HG02571 (cell line): ENCODE measurements around the gene CCDC34.

Source experiments
- ATAC-seq: cut with Tn5 transposase; IDR thresholded peaks from one replicate; pipeline ENCODE4 v1.9.1; 2021; ENCODE audit warnings: mild to moderate bottlenecking, moderate library complexity; ENCODE audit not compliant: unreplicated experiment

The CCDC34 gene

DNA sequence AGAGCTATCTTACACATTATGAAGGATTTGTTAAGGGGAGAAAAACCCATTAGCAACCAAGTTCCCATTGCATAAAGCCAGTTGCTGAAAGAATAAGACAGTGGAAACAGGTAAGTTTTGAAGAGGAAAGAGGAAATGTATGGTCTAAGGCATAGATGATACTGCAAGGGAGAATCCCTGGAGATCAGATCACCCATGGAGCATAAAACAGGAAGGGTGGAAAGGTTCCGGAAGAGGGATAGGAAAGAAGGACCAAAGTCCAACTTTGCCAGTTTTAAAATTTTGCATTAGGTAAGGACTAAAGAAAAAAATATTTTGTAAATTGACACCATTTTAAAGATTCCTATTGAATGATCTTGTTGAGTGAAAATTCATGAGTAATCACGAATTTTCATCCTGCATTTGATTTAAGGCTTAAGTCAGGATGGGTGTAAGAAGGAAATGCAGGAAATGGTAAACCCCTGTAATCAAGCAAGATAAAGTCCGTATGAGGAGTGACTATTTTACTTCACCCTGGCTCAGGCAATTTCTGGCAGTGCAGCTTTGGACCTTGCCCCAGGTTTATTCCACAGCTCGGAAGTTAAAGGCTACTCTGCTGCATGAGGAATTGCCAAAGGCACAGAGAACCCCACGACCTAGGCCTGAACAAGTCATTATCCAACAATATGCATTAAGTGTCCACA, 70.9 kb downstream of the CCDC34 start:
- ATAC-seq: no peak

DNA sequence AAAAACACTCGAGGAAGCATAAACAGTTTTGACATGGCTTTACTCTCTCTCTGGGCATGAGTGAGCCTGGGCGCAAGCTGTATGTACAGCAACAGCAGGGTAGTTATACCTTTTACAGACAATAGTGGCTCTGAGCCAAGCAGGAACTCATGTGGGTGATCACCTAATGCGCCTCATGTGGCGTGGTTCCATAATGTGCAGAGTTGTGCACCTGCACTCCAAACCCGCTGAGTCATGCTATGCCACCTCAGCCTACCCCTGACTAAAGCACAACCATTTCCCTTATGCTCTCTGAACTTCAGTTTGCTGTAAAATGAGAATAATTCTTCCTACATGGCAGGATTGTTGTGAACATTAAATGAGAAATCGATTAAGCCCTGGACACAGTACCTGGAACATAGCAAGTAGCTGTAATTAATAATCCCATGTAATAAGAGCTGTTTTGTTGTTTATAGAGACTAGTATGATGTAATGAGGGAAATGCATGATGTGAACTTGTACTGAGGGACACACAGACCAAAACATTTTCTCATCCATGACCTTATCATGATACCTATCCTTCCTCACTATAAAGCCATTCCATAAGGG, 71.6 kb downstream of the CCDC34 start:
- no peak for ATAC-seq

DNA sequence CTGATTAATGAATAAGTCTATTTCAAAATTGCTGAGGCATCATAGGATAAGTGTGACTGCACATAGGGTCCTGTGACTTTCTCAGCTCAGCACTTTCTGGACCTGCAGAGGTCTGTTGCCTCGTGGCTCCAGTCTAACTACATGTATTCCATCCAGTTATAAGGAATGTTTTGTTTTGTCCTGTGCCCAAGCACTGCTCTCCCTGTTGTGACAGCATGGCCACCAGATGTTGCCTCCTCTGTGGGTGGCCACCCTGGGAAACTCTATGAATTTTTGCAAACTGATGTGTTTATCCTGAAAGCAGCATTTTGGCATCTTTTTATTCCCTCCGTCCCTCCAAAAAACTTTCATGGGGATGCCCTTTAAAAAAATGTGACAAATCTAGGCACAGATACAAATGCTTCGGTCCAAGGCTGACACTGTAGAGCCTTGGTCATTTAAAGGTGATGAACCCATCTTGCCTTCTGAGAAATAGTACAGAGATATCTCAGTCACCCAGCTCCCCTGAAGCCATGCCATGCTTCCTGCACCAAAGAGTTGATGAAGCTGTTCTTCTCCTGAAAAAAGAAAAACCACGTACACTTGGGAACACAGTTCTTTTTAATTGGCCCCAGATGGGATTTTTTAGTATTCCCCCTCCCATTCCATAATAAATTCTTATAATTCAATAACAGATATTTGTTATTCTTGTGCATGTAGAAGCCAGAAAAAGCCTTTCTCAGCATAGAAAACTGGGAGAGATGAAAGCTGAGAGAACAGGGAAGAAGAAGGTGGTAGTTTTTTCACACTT, 72.6 kb downstream of the CCDC34 start:
- ATAC-seq: no peak
